ENCODE measurements around the gene C18orf63.

C18orf63 gene

DNA sequence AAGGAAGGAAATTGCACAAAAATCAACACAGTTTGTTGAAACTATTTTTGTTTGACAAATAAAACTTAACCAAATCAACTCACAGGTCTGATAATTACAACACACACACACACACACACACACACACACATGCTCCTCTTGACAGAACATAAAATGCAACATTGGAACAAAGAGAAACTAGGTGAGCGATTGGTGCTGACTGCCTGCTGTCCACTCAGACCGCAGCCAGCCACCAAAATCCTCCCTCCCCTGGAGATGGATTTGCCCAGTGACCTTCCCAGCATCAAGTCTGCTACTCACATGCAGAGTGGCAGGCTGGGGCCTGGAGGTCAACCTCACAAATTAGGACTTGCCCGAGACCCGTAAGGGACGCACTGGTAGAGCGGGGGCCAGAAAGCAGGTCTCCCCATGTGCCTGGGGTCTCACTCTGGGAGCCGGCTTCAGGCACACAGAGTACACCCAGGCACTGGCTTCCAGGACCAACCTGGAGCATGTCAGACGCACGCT, 80.1 kb downstream of the C18orf63 start:
- H3K4me2 ChIP-seq: no peak overlapping the region
- H3K9ac ChIP-seq: no peak overlapping the region
- TF ChIP-seq CTCF (conservative IDR thresholded peaks at IDR 0.05; ENCODE audit: low read depth, low read length): no peak
- no peaks in the 10 kb centered on the region for H4K20me1 ChIP-seq (ENCODE audit: insufficient read depth)
- no peak overlapping the region for H3K4me3 ChIP-seq (IDR thresholded peaks at IDR 0.05; ENCODE audit: insufficient read depth, low read depth, low read length)
- H3K36me3 ChIP-seq (ENCODE audit: insufficient read depth): no peaks in the 10 kb centered on the region
- H3K27me3 ChIP-seq (ENCODE audit: insufficient read depth, low read depth): no peaks in the 10 kb centered on the region
- H3K27ac ChIP-seq: no peak overlapping the region
- no peaks in the 10 kb centered on the region for H3K4me1 ChIP-seq (ENCODE audit: low read depth, poor library complexity, severe bottlenecking)
- H3K79me2 ChIP-seq (ENCODE audit: insufficient read depth, low read depth): no peaks in the 10 kb centered on the region
- H2AFZ ChIP-seq (ENCODE audit: low read depth): no peak overlapping the region

DNA sequence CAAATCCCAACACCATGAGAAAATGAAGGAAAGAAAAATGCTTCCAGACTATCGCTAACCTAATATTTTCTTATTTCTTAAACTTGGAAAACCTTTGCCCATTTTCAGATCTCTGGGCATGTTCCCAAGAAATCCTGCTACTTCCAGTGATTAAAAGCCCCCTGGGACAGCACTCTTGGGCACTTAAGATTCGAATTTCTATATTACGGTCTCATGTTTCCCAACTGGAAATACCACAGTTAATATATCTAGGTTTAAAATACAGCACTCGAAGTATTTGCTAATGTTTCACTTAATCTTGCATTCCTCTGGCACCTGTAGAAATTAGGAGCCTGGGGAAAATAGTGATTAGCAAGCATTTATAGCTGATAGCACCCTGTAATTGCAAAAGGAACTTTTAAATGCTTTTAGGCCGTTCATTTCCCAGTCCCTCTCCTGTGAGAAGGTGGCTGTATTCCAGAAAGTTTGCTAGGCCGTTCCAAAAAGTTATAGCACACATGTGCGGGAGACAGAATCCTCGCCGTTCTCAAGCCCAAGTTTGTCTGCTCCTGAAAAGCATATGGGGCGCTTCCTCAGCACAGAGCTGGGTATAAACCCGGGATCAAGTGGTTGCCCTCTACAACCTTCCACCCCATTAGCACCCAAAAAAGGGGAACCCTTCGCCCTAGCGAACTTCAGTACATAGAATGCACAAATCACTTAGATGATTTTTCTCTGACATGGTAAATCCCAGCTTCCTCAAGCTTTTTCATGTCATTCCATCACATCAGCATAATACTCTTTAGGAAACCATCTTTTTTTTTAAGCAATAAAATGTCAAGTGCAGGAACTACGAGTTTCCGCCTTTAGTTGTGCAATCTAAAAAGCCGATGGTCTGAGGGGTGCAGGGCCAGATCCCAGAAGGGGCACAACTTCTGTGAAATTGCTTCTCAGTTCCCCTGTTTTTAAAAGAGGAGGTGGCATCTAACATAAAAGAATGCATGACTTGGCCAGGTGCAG, 80.8 kb downstream of the C18orf63 start:
- no peak overlapping the region for H3K4me3 ChIP-seq (IDR thresholded peaks at IDR 0.05; ENCODE audit: insufficient read depth, low read depth, low read length)
- no peak overlapping the region for H2AFZ ChIP-seq (ENCODE audit: low read depth)
- TF ChIP-seq CTCF (conservative IDR thresholded peaks at IDR 0.05; ENCODE audit: low read depth, low read length): no peak
- H3K79me2 ChIP-seq (ENCODE audit: insufficient read depth, low read depth): no peaks in the 10 kb centered on the region
- no peak overlapping the region for H3K4me2 ChIP-seq
- no peaks in the 10 kb centered on the region for H4K20me1 ChIP-seq (ENCODE audit: insufficient read depth)
- H3K9ac ChIP-seq: no peak overlapping the region
- no peaks in the 10 kb centered on the region for H3K4me1 ChIP-seq (ENCODE audit: low read depth, poor library complexity, severe bottlenecking)
- no peaks in the 10 kb centered on the region for H3K27me3 ChIP-seq (ENCODE audit: insufficient read depth, low read depth)
- no peaks in the 10 kb centered on the region for H3K36me3 ChIP-seq (ENCODE audit: insufficient read depth)
- no peak overlapping the region for H3K27ac ChIP-seq

DNA sequence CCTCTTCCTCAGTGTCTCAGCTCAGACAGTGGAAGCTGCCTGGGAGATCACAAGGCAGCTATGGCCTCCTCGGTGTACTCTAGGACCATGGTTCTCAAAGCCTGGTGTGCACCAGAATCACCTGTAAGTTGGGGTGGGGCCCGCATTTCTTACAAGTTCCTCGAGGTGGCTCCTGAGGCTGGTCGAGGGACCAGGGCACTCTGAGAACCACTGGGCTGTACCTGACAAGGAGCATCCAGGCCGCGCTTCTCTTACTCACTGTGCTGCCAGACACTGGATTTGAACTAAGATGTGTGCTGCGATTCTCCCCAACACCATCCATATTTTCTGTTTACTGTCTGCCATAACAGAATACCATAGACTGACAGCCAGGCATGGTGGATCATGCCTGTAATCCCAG, 81.9 kb downstream of the C18orf63 start:
- no peaks in the 10 kb centered on the region for H3K27me3 ChIP-seq (ENCODE audit: insufficient read depth, low read depth)
- no peak for TF ChIP-seq CTCF (conservative IDR thresholded peaks at IDR 0.05; ENCODE audit: low read depth, low read length)
- H2AFZ ChIP-seq (ENCODE audit: low read depth): no peak overlapping the region
- H4K20me1 ChIP-seq (ENCODE audit: insufficient read depth): no peaks in the 10 kb centered on the region
- H3K9ac ChIP-seq: no peak overlapping the region
- H3K27ac ChIP-seq: no peak overlapping the region
- H3K4me2 ChIP-seq: no peak overlapping the region
- no peak overlapping the region for H3K4me3 ChIP-seq (IDR thresholded peaks at IDR 0.05; ENCODE audit: insufficient read depth, low read depth, low read length)
- H3K79me2 ChIP-seq (ENCODE audit: insufficient read depth, low read depth): no peaks in the 10 kb centered on the region
- no peaks in the 10 kb centered on the region for H3K4me1 ChIP-seq (ENCODE audit: low read depth, poor library complexity, severe bottlenecking)
- no peaks in the 10 kb centered on the region for H3K36me3 ChIP-seq (ENCODE audit: insufficient read depth)

GRCh38 chr18:74399091-74399887, 83.7 kb downstream of the C18orf63 start:
- no peak for TF ChIP-seq CTCF (conservative IDR thresholded peaks at IDR 0.05; ENCODE audit: low read depth, low read length)
- Histone ChIP-seq H3K4me3 (IDR thresholded peaks at IDR 0.05; ENCODE audit: insufficient read depth, low read depth, low read length) (no peak overlapping the region), H4K20me1 (ENCODE audit: insufficient read depth) (no peaks in the 10 kb centered on the region), H3K4me1 (ENCODE audit: low read depth, poor library complexity, severe bottlenecking) (no peaks in the 10 kb centered on the region), H3K4me2 (no peak overlapping the region), H3K36me3 (ENCODE audit: insufficient read depth) (no peaks in the 10 kb centered on the region), H3K9ac (no peak overlapping the region), H3K27me3 (ENCODE audit: insufficient read depth, low read depth) (no peaks in the 10 kb centered on the region), H3K27ac (no peak overlapping the region), H2AFZ (ENCODE audit: low read depth) (no peak overlapping the region), H3K79me2 (ENCODE audit: insufficient read depth, low read depth) (no peaks in the 10 kb centered on the region)

Data from KMS-11 (cell line).